HG03025 (cell line): ENCODE data around the gene CCDC142.
"Not testable (repeated sequence)": the region's sequence is repeated elsewhere in the genome, so short reads cannot be mapped to it uniquely, and the experiment has no call there.

Experiments
- ATAC-seq: cut with Tn5 transposase; IDR thresholded peaks from one replicate; pipeline ENCODE4 v1.9.1; 2021; ENCODE audit warnings: mild to moderate bottlenecking, moderate library complexity; ENCODE audit not compliant: unreplicated experiment, low FRiP score

The CCDC142 gene

GRCh38 chr2:74472086-74472944 is 10.5 kb downstream of the CCDC142 start, which contains the start of gene MRPL53:
Gene MRPL53 (minus strand): TSS chr2:74472680. CDS start chr2:74472660, 20 bp downstream.
- peak; percentile 76 for ATAC-seq

- no peak for ATAC-seq
These were observed 11.3 kb downstream of the CCDC142 start for GRCh38 chr2:74471332-74472065.

- ATAC-seq = not testable (repeated sequence)
These were observed 12.1 kb downstream of the CCDC142 start for GRCh38 chr2:74470742-74471141.

GRCh38 chr2:74464406-74464805 is 18.4 kb downstream of the CCDC142 start:
- no peak for ATAC-seq

GRCh38 chr2:74462786-74463105 is 20.1 kb downstream of the CCDC142 start:
- ATAC-seq = no peak

- no peak for ATAC-seq
These were observed 20.6 kb downstream of the CCDC142 start for GRCh38 chr2:74462054-74462785.

- ATAC-seq = no peak
These were observed 21.4 kb downstream of the CCDC142 start for GRCh38 chr2:74461187-74462053.

- not testable (repeated sequence) for ATAC-seq
These were observed 22.6 kb downstream of the CCDC142 start for GRCh38 chr2:74460187-74460586.

GRCh38 chr2:74459503-74460118 is 23.2 kb downstream of the CCDC142 start:
- not testable (repeated sequence) for ATAC-seq

GRCh38 chr2:74458938-74459363 is 23.8 kb downstream of the CCDC142 start:
- no peak for ATAC-seq

GRCh38 chr2:74458132-74458937 is 24.5 kb downstream of the CCDC142 start, which contains the start of gene WBP1:
Gene WBP1 (plus strand): TSS chr2:74458438. CDS start chr2:74458603, 165 bp downstream.
- ATAC-seq = peak; percentile 74

GRCh38 chr2:74457549-74458131 is 25.2 kb downstream of the CCDC142 start:
- peak; percentile 30 for ATAC-seq

GRCh38 chr2:74457129-74457548 is 25.7 kb downstream of the CCDC142 start:
- no peak for ATAC-seq

GRCh38 chr2:74454654-74455511 is 27.9 kb downstream of the CCDC142 start, which contains the start of gene INO80B:
Gene INO80B (plus strand): TSS chr2:74455087. CDS start chr2:74455117, 30 bp downstream.
- ATAC-seq = peak; percentile 38

- no peak for ATAC-seq
These were observed 32.1 kb downstream of the CCDC142 start for GRCh38 chr2:74450570-74451190.

GRCh38 chr2:74448771-74449170 is 34.0 kb downstream of the CCDC142 start:
- ATAC-seq = no peak
